ENCODE results near the gene LINGO1.

Gene LINGO1

GRCh38 chr15:77564341-77564740 lies 68.4 kb downstream of the LINGO1 start:
- no peak for DNase-seq
- Histone ChIP-seq H3K27me3 (peaks cover 0 to 7% of the 10 kb centered on the region in 2 donors), H3K9me3 (no peaks in the 10 kb centered on the region), H3K27ac (no peak overlapping the region), H3K4me3 (no peak overlapping the region), H3K36me3 (no peaks in the 10 kb centered on the region), H3K4me1 (peaks cover 0 to 15% (median 7%) of the 10 kb centered on the region in 4 donors)
- no peak for TF ChIP-seq CTCF (IDR thresholded peaks at IDR 0.05)
- intact Hi-C loops (cut with DNase I; ENCODE audit: low total_unique reads) = no loop called here

GRCh38 chr15:77563623-77564156 lies 69.0 kb downstream of the LINGO1 start:
- H3K4me3 ChIP-seq = no peak overlapping the region
- no peaks in the 10 kb centered on the region for H3K9me3 ChIP-seq
- H3K4me1 ChIP-seq = peaks cover 0 to 8% (median 4%) of the 10 kb centered on the region in 4 donors
- H3K36me3 ChIP-seq = no peaks in the 10 kb centered on the region
- DNase-seq = no peak
- no peak overlapping the region for H3K27ac ChIP-seq
- H3K27me3 ChIP-seq = peaks cover 0 to 7% of the 10 kb centered on the region in 2 donors
- no peak for TF ChIP-seq CTCF (IDR thresholded peaks at IDR 0.05)
- intact Hi-C loops (cut with DNase I; ENCODE audit: low total_unique reads) = no loop called here
